Neural progenitor cell (in vitro differentiated cells): ENCODE results near the gene SHROOM2.

ENCODE experiments used
- CTCF ChIP-seq: fragments of 200-600 bp; sonication (generic); IDR thresholded peaks from 2 replicates; pipeline ENCODE4 v1.5.1; 2017; ENCODE audit warnings: antibody characterized with exemption, mild to moderate bottlenecking
- EZH2 ChIP-seq: fragments of 200-600 bp; sonication (generic); IDR thresholded peaks from 2 replicates; pipeline ENCODE4 v1.6.1; 2017; ENCODE audit warnings: antibody characterized with exemption, mild to moderate bottlenecking, moderate library complexity

GRCh38 chrX:9905721-9906120 lies 119.5 kb downstream of the SHROOM2 start:
- no peak for TF ChIP-seq CTCF
- no peak for TF ChIP-seq EZH2
